DOHH2 (cell line): ENCODE results near the gene TRPM2.
A peak's percentile ranks its signal among the peaks of the same experiment; 100 is the strongest.
"Not testable (repeated sequence)": the region's sequence is repeated elsewhere in the genome, so short reads cannot be mapped to it uniquely, and the experiment has no call there.

Experiments used
- H3F3A ChIP-seq: fragments of 200-600 bp; sonication (generic), shearing (Covaris generic); 2 replicates; pipeline ENCODE4 v1.6.0; 2016; ENCODE audit warnings: antibody characterized with exemption, mild to moderate bottlenecking; ENCODE audit not compliant: control insufficient read depth, insufficient read depth
- H3K27ac ChIP-seq: fragments of 200-600 bp; sonication (generic); 2 replicates; pipeline ENCODE4 v1.5.1; 2014; ENCODE audit warnings: low read depth, mild to moderate bottlenecking, low read length, moderate library complexity
- H3K27me3 ChIP-seq: fragments of 200-600 bp; sonication (generic); 2 replicates; pipeline ENCODE4 v1.6.1; 2014; ENCODE audit warnings: mild to moderate bottlenecking, low read length, mixed read lengths; ENCODE audit not compliant: control insufficient read depth
- H3K36me3 ChIP-seq: fragments of 200-600 bp; sonication (generic); 2 replicates; pipeline ENCODE4 v1.6.1; 2014; ENCODE audit warnings: mild to moderate bottlenecking, low read length, moderate library complexity, mixed read lengths; ENCODE audit not compliant: control insufficient read depth
- H3K4me1 ChIP-seq: fragments of 200-600 bp; sonication (generic); 2 replicates; pipeline ENCODE4 v1.6.1; 2014; ENCODE audit warnings: mild to moderate bottlenecking, low read length, mixed read lengths; ENCODE audit not compliant: control insufficient read depth
- H3K4me2 ChIP-seq: fragments of 200-600 bp; sonication (generic); 2 replicates; pipeline ENCODE4 v1.6.0; 2014; ENCODE audit warnings: mild to moderate bottlenecking, low read length, moderate library complexity
- H3K4me3 ChIP-seq: fragments of 200-600 bp; sonication (generic); 2 replicates; pipeline ENCODE4 v1.5.1; 2014; ENCODE audit warnings: mild to moderate bottlenecking, low read length, mixed read lengths
- H3K79me2 ChIP-seq: fragments of 200-600 bp; sonication (generic); 2 replicates; pipeline ENCODE4 v1.6.1; 2014; ENCODE audit warnings: mild to moderate bottlenecking, low read length, mixed read lengths; ENCODE audit not compliant: control insufficient read depth
- H3K9me2 ChIP-seq: fragments of 200-600 bp; sonication (generic); replicated peaks from 2 replicates; pipeline ENCODE4 v1.6.1; 2014; ENCODE audit warnings: mild to moderate bottlenecking, low read length, mixed read lengths; ENCODE audit not compliant: control insufficient read depth
- H3K9me3 ChIP-seq: fragments of 200-600 bp; sonication (generic); 2 replicates; pipeline ENCODE4 v1.6.1; 2014; ENCODE audit warnings: antibody characterized with exemption, low read length, mixed read lengths; ENCODE audit not compliant: control insufficient read depth, insufficient read depth
- H4K20me1 ChIP-seq: fragments of 200-600 bp; sonication (generic); 2 replicates; pipeline ENCODE4 v1.6.0; 2014; ENCODE audit warnings: low read depth, mild to moderate bottlenecking, antibody characterized with exemption, low read length, moderate library complexity; ENCODE audit not compliant: control insufficient read depth, insufficient read depth
- CTCF ChIP-seq: fragments of 200-600 bp; sonication (generic); IDR thresholded peaks from one replicate; pipeline ENCODE4 v1.5.1; 2014; ENCODE audit warnings: antibody characterized with exemption, mild to moderate bottlenecking, low read depth, low read length; ENCODE audit not compliant: poor library complexity, severe bottlenecking
- EZH2phosphoT487 ChIP-seq: fragments of 200-600 bp; sonication (generic); IDR thresholded peaks from 2 replicates; pipeline ENCODE4 v1.6.1; 2017; ENCODE audit warnings: borderline replicate concordance, mild to moderate bottlenecking, antibody characterized with exemption, low read length, moderate library complexity, mixed read lengths

TRPM2 gene

GRCh38 chr21:44338971-44339910, 14.2 kb upstream of the TRPM2 start, which contains the start of gene CFAP410:
TSS of gene CFAP410 (minus strand) at chr21:44339390. CDS start at chr21:44339194, 196 bp downstream.
- peaks cover 17% of the 10 kb centered on the region for H3F3A ChIP-seq
- H4K20me1 ChIP-seq, result no peaks in the 10 kb centered on the region
- H3K9me3 ChIP-seq, result no peaks in the 10 kb centered on the region
- no peaks in the 10 kb centered on the region for H3K79me2 ChIP-seq
- no peak for TF ChIP-seq CTCF
- TF ChIP-seq EZH2phosphoT487, result no peak
- H3K27ac ChIP-seq, result peak within 1 kb of the TSS; percentile 88
- H3K4me3 ChIP-seq, result peak within 1 kb of the TSS; percentile 87
- H3K9me2 ChIP-seq, result no peaks in the 10 kb centered on the region
- H3K27me3 ChIP-seq, result no peaks in the 10 kb centered on the region
- H3K36me3 ChIP-seq, result peaks cover 4% of the 10 kb centered on the region; the same call in 1 of the 2 replicates
- H3K4me2 ChIP-seq, result peak within 1 kb of the TSS; percentile 71
- peaks cover 16% of the 10 kb centered on the region for H3K4me1 ChIP-seq

- H3K4me3 ChIP-seq, H3K9me2 ChIP-seq, H3K27me3 ChIP-seq, H3K27ac ChIP-seq, H3K79me2 ChIP-seq, H3K9me3 ChIP-seq, H3K4me2 ChIP-seq, H3K36me3 ChIP-seq, H4K20me1 ChIP-seq: not testable (repeated sequence)
- H3K4me1 ChIP-seq, result peaks cover 16% of the 10 kb centered on the region
- peaks cover 17% of the 10 kb centered on the region for H3F3A ChIP-seq
Measured at GRCh38 chr21:44341726-44342458, 11.5 kb upstream of the TRPM2 start.

- H3K4me2 ChIP-seq, H3K27ac ChIP-seq: not testable (repeated sequence)
Measured at GRCh38 chr21:44342981-44343380, 10.4 kb upstream of the TRPM2 start.

GRCh38 chr21:44344541-44345183, 8.8 kb upstream of the TRPM2 start:
- TF ChIP-seq CTCF, result no peak
- no peak for TF ChIP-seq EZH2phosphoT487
- Histone ChIP-seq H3F3A (0 out of 2 replicates have a peak, but pooled peaks cover under 1% of the 10 kb centered on the region), H3K27me3 (no peaks in the 10 kb centered on the region), H3K9me3 (no peaks in the 10 kb centered on the region), H3K4me2 (no peak overlapping the region), H3K79me2 (no peaks in the 10 kb centered on the region), H3K4me1 (peaks cover 9% of the 10 kb centered on the region), H3K27ac (no peak overlapping the region), H3K4me3 (no peak overlapping the region), H3K9me2 (no peaks in the 10 kb centered on the region), H4K20me1 (no peaks in the 10 kb centered on the region), H3K36me3 (no peaks in the 10 kb centered on the region)

More at GRCh38 chr21:44342981-44343380, 10.4 kb upstream of the TRPM2 start:
- peaks cover 15% of the 10 kb centered on the region for H3K4me1 ChIP-seq
- not testable (repeated sequence) for H3K4me3 ChIP-seq, H3K9me2 ChIP-seq, H3K9me3 ChIP-seq, H3F3A ChIP-seq, H3K79me2 ChIP-seq, H3K27me3 ChIP-seq, H4K20me1 ChIP-seq, H3K36me3 ChIP-seq
